Smooth muscle cell (in vitro differentiated cells): ENCODE measurements around the gene TRMT13. TPM values are rescaled to one million over a fixed set of nuclear protein-coding genes. Genes with fewer than 3 reads are reported as not detected.

Experiments
- DNase-seq: peaks from one replicate; lab custom pipeline; 2025; ENCODE audit not compliant: unreplicated experiment; lab: John Stamatoyannopoulos, UW
- H2AFZ ChIP-seq: fragments of 200-600 bp; sonication (generic); 2 replicates; pipeline ENCODE4 v1.6.0; 2016; ENCODE audit warnings: antibody characterized with exemption, low read depth, mild to moderate bottlenecking
- H3F3A ChIP-seq: fragments of 200-600 bp; sonication (generic); 2 replicates; pipeline ENCODE4 v1.6.0; 2017; ENCODE audit warnings: antibody characterized with exemption, low read depth
- H3K27ac ChIP-seq: fragments of 200-600 bp; sonication (generic); 2 replicates; pipeline ENCODE4 v1.5.1; 2016; ENCODE audit warnings: low read depth, mild to moderate bottlenecking
- H3K27me3 ChIP-seq: fragments of 200-600 bp; sonication (generic); 2 replicates; pipeline ENCODE4 v1.6.1; 2016; ENCODE audit warnings: low read depth, mild to moderate bottlenecking
- H3K36me3 ChIP-seq: fragments of 200-600 bp; sonication (generic); 2 replicates; pipeline ENCODE4 v1.5.1; 2016; ENCODE audit warnings: low read depth
- H3K4me1 ChIP-seq: fragments of 200-600 bp; sonication (generic); 2 replicates; pipeline ENCODE4 v1.5.1; 2016; ENCODE audit warnings: low read depth
- H3K4me2 ChIP-seq: fragments of 200-600 bp; sonication (generic); 2 replicates; pipeline ENCODE4 v1.6.0; 2016; ENCODE audit warnings: mild to moderate bottlenecking
- H3K4me3 ChIP-seq: fragments of 200-600 bp; sonication (generic); 2 replicates; pipeline ENCODE4 v1.5.1; 2016; ENCODE audit warnings: mild to moderate bottlenecking
- H3K79me2 ChIP-seq: fragments of 200-600 bp; sonication (generic); 2 replicates; pipeline ENCODE4 v1.6.0; 2016; ENCODE audit warnings: low read depth, mild to moderate bottlenecking
- H3K9ac ChIP-seq: fragments of 200-600 bp; sonication (generic); 2 replicates; pipeline ENCODE4 v1.6.0; 2016; ENCODE audit warnings: low read depth
- H3K9me3 ChIP-seq: fragments of 200-600 bp; sonication (generic); replicated peaks from 2 replicates; pipeline ENCODE4 v1.5.1; 2016; ENCODE audit warnings: low read depth
- H4K20me1 ChIP-seq: fragments of 200-600 bp; sonication (generic); 2 replicates; pipeline ENCODE4 v1.6.0; 2016; ENCODE audit warnings: low read depth
- CTCF ChIP-seq: fragments of 200-600 bp; sonication (generic); IDR thresholded peaks from 2 replicates; pipeline ENCODE4 v1.5.1; 2017; ENCODE audit warnings: borderline replicate concordance, mild to moderate bottlenecking, antibody characterized with exemption; ENCODE audit not compliant: insufficient read depth, poor library complexity, severe bottlenecking
- WGBS: methylation state at CpG from one replicate; pipeline ENCODE4 v1.1.7; 2016; ENCODE audit warnings: low lambda C conversion rate; 5-methylcytosine and 5-hydroxymethylcytosine counted together
- polyA plus RNA-seq: library from polyadenylated mRNA; unstranded; fragments of >200 nt; fragmentation: Nextera tagmentation; extraction: Ambion mirVana; gene quantifications from 2 replicates; pipeline ENCODE4 v1.2.1, GENCODE V29; 2016
- total RNA-seq: library from RNA; depleted of rRNA; stranded (reverse); fragments of >200 nt; gene quantifications from 2 replicates; pipeline ENCODE4 v1.2.3, GENCODE V29; 2014

TRMT13 gene
- total and polyA plus RNA-seq, 2 experiments from 2014 or later, result 6.2 to 15.7 TPM

GRCh38 chr1:100164216-100164615 is 31.3 kb downstream of the TRMT13 start:
- Histone ChIP-seq H2AFZ (no peak overlapping the region), H4K20me1 (no peaks in the 10 kb centered on the region), H3K36me3 (no peaks in the 10 kb centered on the region), H3F3A (no peaks in the 10 kb centered on the region), H3K4me3 (no peak overlapping the region), H3K27ac (no peak overlapping the region), H3K9me3 (no peaks in the 10 kb centered on the region), H3K9ac (no peak overlapping the region), H3K4me1 (peaks cover 4% of the 10 kb centered on the region), H3K27me3 (no peaks in the 10 kb centered on the region), H3K4me2 (no peak overlapping the region), H3K79me2 (no peaks in the 10 kb centered on the region)
- no peak for TF ChIP-seq CTCF
- WGBS, result 86% methylated on average over 2 of the region's 2 CpGs
- DNase-seq, result no peak

GRCh38 chr1:100164702-100165101 is 31.7 kb downstream of the TRMT13 start:
- 86% methylated on average over 5 of the region's 5 CpGs for WGBS
- no peaks in the 10 kb centered on the region for H3F3A ChIP-seq
- peaks cover 4% of the 10 kb centered on the region for H3K4me1 ChIP-seq
- no peaks in the 10 kb centered on the region for H3K36me3 ChIP-seq
- H3K4me2 ChIP-seq, result no peak overlapping the region
- H3K79me2 ChIP-seq, result no peaks in the 10 kb centered on the region
- H4K20me1 ChIP-seq, result no peaks in the 10 kb centered on the region
- no peaks in the 10 kb centered on the region for H3K9me3 ChIP-seq
- H3K27me3 ChIP-seq, result no peaks in the 10 kb centered on the region
- no peak overlapping the region for H3K4me3 ChIP-seq
- no peak overlapping the region for H3K27ac ChIP-seq
- no peak for DNase-seq
- H2AFZ ChIP-seq, result no peak overlapping the region
- TF ChIP-seq CTCF, result no peak
- no peak overlapping the region for H3K9ac ChIP-seq

- Histone ChIP-seq H3K4me2 (no peak overlapping the region), H3K9ac (no peak overlapping the region), H3K36me3 (no peaks in the 10 kb centered on the region), H4K20me1 (no peaks in the 10 kb centered on the region), H3K4me1 (peaks cover 4% of the 10 kb centered on the region), H3F3A (no peaks in the 10 kb centered on the region), H3K27me3 (no peaks in the 10 kb centered on the region), H3K79me2 (no peaks in the 10 kb centered on the region), H3K27ac (no peak overlapping the region), H3K4me3 (no peak overlapping the region), H3K9me3 (no peaks in the 10 kb centered on the region), H2AFZ (no peak overlapping the region)
- DNase-seq, result no peak
- 97% methylated on average over 2 of the region's 2 CpGs for WGBS
- TF ChIP-seq CTCF, result no peak
These were observed 35.1 kb downstream of the TRMT13 start for GRCh38 chr1:100168051-100168450.

GRCh38 chr1:100177295-100178041 is 44.5 kb downstream of the TRMT13 start:
- Histone ChIP-seq H3F3A (no peaks in the 10 kb centered on the region), H4K20me1 (no peaks in the 10 kb centered on the region), H3K4me3 (no peak overlapping the region), H3K9ac (no peak overlapping the region), H3K36me3 (no peaks in the 10 kb centered on the region), H3K4me1 (no peaks in the 10 kb centered on the region), H3K4me2 (no peak overlapping the region), H3K27me3 (no peaks in the 10 kb centered on the region), H3K79me2 (no peaks in the 10 kb centered on the region), H2AFZ (no peak overlapping the region), H3K27ac (no peak overlapping the region), H3K9me3 (no peaks in the 10 kb centered on the region)
- WGBS, result 88% methylated on average over 4 of the region's 4 CpGs
- no peak for DNase-seq
- no peak for TF ChIP-seq CTCF
